HUES48 (cell line): Measurements from ENCODE around the gene VPS29.
"Not testable (repeated sequence)": the region's sequence is repeated elsewhere in the genome, so short reads cannot be mapped to it uniquely, and the experiment has no call there.

Experiments
- H3K27ac ChIP-seq: one replicate; pipeline ENCODE4 v1.7.0; 2013; ENCODE audit warnings: low read depth, low read length, inconsistent platforms
- H3K27me3 ChIP-seq: 2 replicates; pipeline ENCODE4 v1.6.1; 2013; ENCODE audit warnings: mild to moderate bottlenecking, low read length; ENCODE audit not compliant: control insufficient read depth, insufficient read depth
- H3K36me3 ChIP-seq: 2 replicates; pipeline ENCODE4 v1.6.1; 2013; ENCODE audit warnings: low read length; ENCODE audit not compliant: control insufficient read depth, insufficient read depth
- H3K4me1 ChIP-seq: 2 replicates; pipeline ENCODE4 v1.6.1; 2013; ENCODE audit warnings: mild to moderate bottlenecking, low read length; ENCODE audit not compliant: control insufficient read depth, insufficient read depth
- H3K4me3 ChIP-seq: 2 replicates; pipeline ENCODE4 v1.5.1; 2013; ENCODE audit warnings: mild to moderate bottlenecking, low read depth, low read length
- H3K9ac ChIP-seq: 2 replicates; pipeline ENCODE4 v1.6.1; 2013; ENCODE audit warnings: mild to moderate bottlenecking, low read depth, low read length, moderate library complexity
- H3K9me3 ChIP-seq: 2 replicates; pipeline ENCODE4 v1.6.1; 2013; ENCODE audit warnings: low read length; ENCODE audit not compliant: control insufficient read depth, insufficient read depth

The VPS29 gene

DNA sequence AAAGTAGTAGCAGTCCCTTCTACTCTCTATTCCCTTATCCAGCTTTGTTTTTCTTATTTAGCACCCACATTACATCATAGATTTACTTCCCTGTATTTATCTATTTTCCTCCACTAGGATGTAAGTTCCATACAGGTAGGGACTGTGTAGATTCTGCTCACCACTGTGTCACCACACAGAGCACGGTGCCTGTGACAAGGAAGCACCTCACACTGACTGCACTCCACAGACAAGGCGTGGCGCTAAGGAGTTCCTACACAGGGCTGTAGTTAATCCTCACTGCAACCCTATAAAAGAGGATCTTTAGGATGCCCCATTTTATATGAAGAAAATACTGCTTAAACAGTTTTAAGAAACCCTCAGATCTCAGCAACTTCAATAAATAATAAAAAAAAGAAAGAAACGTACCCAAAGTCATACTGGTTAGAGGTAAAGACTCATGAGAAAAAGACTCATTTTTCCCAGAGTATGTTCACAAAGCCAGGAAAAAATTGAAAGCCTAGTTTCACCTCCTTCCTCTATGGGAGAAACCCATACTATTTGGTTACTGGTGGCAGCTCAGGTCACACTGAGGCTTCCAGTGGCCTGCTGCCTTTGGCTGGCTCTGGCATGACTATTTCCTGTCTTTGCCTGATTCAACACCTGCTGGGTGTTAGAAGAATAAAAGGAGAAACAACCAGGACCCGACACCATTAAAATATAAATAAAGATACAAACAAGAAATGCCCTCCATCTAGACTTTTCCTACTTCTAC, 37.1 kb upstream of the VPS29 start:
- Histone ChIP-seq H3K27ac (no peak overlapping the region), H3K9me3 (no peaks in the 10 kb centered on the region), H3K27me3 (no peaks in the 10 kb centered on the region), H3K4me1 (no peaks in the 10 kb centered on the region; the same call in 1 of the 2 replicates), H3K9ac (no peak overlapping the region), H3K36me3 (peaks cover 58% of the 10 kb centered on the region), H3K4me3 (no peak overlapping the region)

- H3K36me3 ChIP-seq = peaks cover 46% of the 10 kb centered on the region
- H3K4me1 ChIP-seq = no peaks in the 10 kb centered on the region; the same call in 1 of the 2 replicates
Measured at GRCh38 chr12:110537605-110538409, 35.9 kb upstream of the VPS29 start.

GRCh38 chr12:110536834-110537604, 35.1 kb upstream of the VPS29 start:
- Histone ChIP-seq H3K4me1 (no peaks in the 10 kb centered on the region; the same call in 1 of the 2 replicates), H3K27me3 (no peaks in the 10 kb centered on the region), H3K9ac (no peak overlapping the region), H3K27ac (no peak overlapping the region), H3K4me3 (no peak overlapping the region), H3K9me3 (no peaks in the 10 kb centered on the region), H3K36me3 (peaks cover 44% of the 10 kb centered on the region)

More at GRCh38 chr12:110537605-110538409, 35.9 kb upstream of the VPS29 start:
- H3K27ac ChIP-seq = no peak overlapping the region
- H3K4me3 ChIP-seq = no peak overlapping the region
- H3K27me3 ChIP-seq = no peaks in the 10 kb centered on the region
- H3K9me3 ChIP-seq = no peaks in the 10 kb centered on the region
- H3K9ac ChIP-seq = no peak overlapping the region

DNA sequence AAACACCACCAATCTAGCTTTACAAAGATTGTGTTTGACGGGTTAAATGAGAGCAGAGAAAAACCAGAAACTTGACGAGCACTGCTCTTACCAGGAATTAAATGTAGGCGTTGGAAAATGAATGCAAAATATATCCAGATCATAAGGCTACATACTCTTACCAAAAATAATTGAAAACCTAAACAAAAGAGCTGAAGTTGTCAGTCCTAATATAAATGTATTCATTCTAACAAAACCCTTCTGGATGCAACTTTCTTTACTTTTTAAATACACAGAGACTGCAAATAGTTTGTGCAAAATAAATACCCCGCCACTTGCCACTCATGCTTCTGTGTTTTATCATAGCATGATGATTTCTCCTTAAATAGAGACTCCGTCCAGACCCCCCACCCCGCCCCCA, 32.9 kb upstream of the VPS29 start:
- Histone ChIP-seq H3K4me1 (no peaks in the 10 kb centered on the region; the same call in 1 of the 2 replicates), H3K27me3 (no peaks in the 10 kb centered on the region), H3K9ac (no peak overlapping the region), H3K27ac (no peak overlapping the region), H3K36me3 (peaks cover 43% of the 10 kb centered on the region), H3K9me3 (no peaks in the 10 kb centered on the region), H3K4me3 (no peak overlapping the region)

DNA sequence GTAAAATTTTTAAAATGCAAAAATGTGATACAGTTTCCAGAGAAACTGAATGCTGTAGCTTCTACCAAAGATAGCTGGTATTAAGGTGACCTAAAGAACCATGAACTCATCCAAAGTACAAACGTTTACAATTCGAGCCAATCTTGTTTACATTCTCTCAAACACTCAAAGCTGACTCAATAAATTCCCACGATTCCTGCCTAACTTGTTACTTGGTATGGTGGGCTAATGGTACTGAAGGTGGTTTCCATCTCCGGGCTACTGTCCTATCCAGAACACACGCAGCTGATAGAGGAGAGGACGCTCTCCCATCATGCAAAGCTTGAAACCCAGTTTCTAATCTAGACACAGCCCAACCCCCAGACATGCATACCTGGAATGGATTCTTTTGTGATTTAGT, 31.7 kb upstream of the VPS29 start:
- Histone ChIP-seq H3K36me3 (peaks cover 31% of the 10 kb centered on the region), H3K27ac (no peak overlapping the region)

GRCh38 chr12:110532644-110533043, 30.7 kb upstream of the VPS29 start:
- peaks cover 21% of the 10 kb centered on the region for H3K36me3 ChIP-seq
- H3K9me3 ChIP-seq = no peaks in the 10 kb centered on the region
- no peaks in the 10 kb centered on the region for H3K27me3 ChIP-seq
- H3K4me3 ChIP-seq = no peak overlapping the region
- no peak overlapping the region for H3K9ac ChIP-seq
- no peaks in the 10 kb centered on the region for H3K4me1 ChIP-seq
- H3K27ac ChIP-seq = no peak overlapping the region

More for the DNA sequence above, 31.7 kb upstream of the VPS29 start:
- H3K27me3 ChIP-seq = no peaks in the 10 kb centered on the region
- no peak overlapping the region for H3K9ac ChIP-seq
- no peak overlapping the region for H3K4me3 ChIP-seq
- no peaks in the 10 kb centered on the region for H3K4me1 ChIP-seq
- no peaks in the 10 kb centered on the region for H3K9me3 ChIP-seq

GRCh38 chr12:110531741-110532333, 29.9 kb upstream of the VPS29 start:
- no peak overlapping the region for H3K4me3 ChIP-seq
- no peaks in the 10 kb centered on the region for H3K4me1 ChIP-seq
- H3K9me3 ChIP-seq = no peaks in the 10 kb centered on the region
- H3K27me3 ChIP-seq = no peaks in the 10 kb centered on the region
- peaks cover 13% of the 10 kb centered on the region for H3K36me3 ChIP-seq
- no peak overlapping the region for H3K9ac ChIP-seq
- no peak overlapping the region for H3K27ac ChIP-seq

DNA sequence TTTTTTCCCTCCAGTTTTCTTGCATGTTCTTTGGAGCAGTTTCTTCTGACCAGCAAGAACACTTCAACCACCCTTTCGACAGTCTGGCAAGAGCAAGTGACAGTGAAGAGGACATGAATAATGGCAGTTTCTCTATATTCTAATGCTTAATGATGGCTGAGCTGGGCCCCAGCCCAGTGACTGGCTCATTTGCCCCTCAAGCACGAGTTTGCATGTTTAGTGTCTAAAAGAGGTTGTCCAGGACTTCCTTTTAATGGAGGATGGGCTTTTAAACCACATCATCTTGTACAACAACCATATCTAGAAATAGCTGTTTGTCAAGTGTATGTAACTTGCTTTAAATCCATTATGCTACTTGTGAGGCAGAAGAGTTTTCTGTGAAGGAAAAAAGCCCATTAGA, 28.6 kb upstream of the VPS29 start:
- Histone ChIP-seq H3K36me3 (no peaks in the 10 kb centered on the region; the same call in 1 of the 2 replicates), H3K27ac (no peak overlapping the region), H3K27me3 (no peaks in the 10 kb centered on the region), H3K4me1 (no peaks in the 10 kb centered on the region), H3K4me3 (no peak overlapping the region), H3K9me3 (no peaks in the 10 kb centered on the region), H3K9ac (no peak overlapping the region)

- Histone ChIP-seq H3K4me3 (no peak overlapping the region), H3K27me3 (no peaks in the 10 kb centered on the region), H3K9ac (no peak overlapping the region), H3K36me3 (no peaks in the 10 kb centered on the region), H3K27ac (no peak overlapping the region), H3K9me3 (no peaks in the 10 kb centered on the region), H3K4me1 (no peaks in the 10 kb centered on the region)
Measured at GRCh38 chr12:110528277-110528839, 26.4 kb upstream of the VPS29 start.

- not testable (repeated sequence) for H3K9ac ChIP-seq, H3K27ac ChIP-seq, H3K4me3 ChIP-seq, H3K4me1 ChIP-seq, H3K9me3 ChIP-seq, H3K27me3 ChIP-seq, H3K36me3 ChIP-seq
Measured at GRCh38 chr12:110520876-110521712, 19.2 kb upstream of the VPS29 start.
